GM12872 (cell line): ENCODE measurements around the gene SYT9.

Experiments used
- CTCF ChIP-seq: IDR thresholded peaks from 3 replicates; pipeline ENCODE4 v1.5.1; 2011; ENCODE audit warnings: low read depth, mild to moderate bottlenecking, low read length, moderate library complexity; ENCODE audit not compliant: insufficient read depth

The SYT9 gene

GRCh38 chr11:7254731-7255291 lies 3.1 kb downstream of the SYT9 start:
- TF ChIP-seq CTCF, result no peak

GRCh38 chr11:7256943-7257342 lies 5.2 kb downstream of the SYT9 start:
- TF ChIP-seq CTCF, result no peak

GRCh38 chr11:7257724-7258123 lies 6.0 kb downstream of the SYT9 start:
- TF ChIP-seq CTCF, result no peak

GRCh38 chr11:7261578-7261977 lies 9.9 kb downstream of the SYT9 start:
- TF ChIP-seq CTCF, result no peak

GRCh38 chr11:7262672-7263071 lies 11.0 kb downstream of the SYT9 start:
- TF ChIP-seq CTCF, result no peak

- TF ChIP-seq CTCF, result no peak
Observed at GRCh38 chr11:7263842-7264241, 12.1 kb downstream of the SYT9 start.

GRCh38 chr11:7268758-7269157 lies 17.1 kb downstream of the SYT9 start:
- TF ChIP-seq CTCF, result no peak
